Lower lobe of right lung (tissue), 2 donors: ENCODE data around the gene YWHAB. TPM values are rescaled to one million over a fixed set of nuclear protein-coding genes. Genes with fewer than 3 reads are reported as not detected.

ENCODE experiments used
- ATAC-seq, 2 donors: fragments of 200-7000 bp; cut with Tn5 transposase; one replicate each; pipeline ENCODE4 v1.9.1; 2020 to 2022; ENCODE audit warnings: mild to moderate bottlenecking in 2 of 2, moderate library complexity in 2 of 2
- DNase-seq: peaks from one replicate; pipeline ENCODE4 v3.0.0-alpha.2; 2020
- H3K27ac ChIP-seq: fragments of 200-600 bp; one replicate; pipeline ENCODE4 v1.8.0; 2022
- H3K27me3 ChIP-seq: fragments of 200-600 bp; one replicate; pipeline ENCODE4 v1.8.0; 2022; ENCODE audit warnings: low read depth
- H3K36me3 ChIP-seq: fragments of 200-600 bp; one replicate; pipeline ENCODE4 v1.8.0; 2022; ENCODE audit warnings: mild to moderate bottlenecking
- H3K4me1 ChIP-seq: fragments of 200-600 bp; one replicate; pipeline ENCODE4 v1.8.0; 2022
- H3K4me3 ChIP-seq: fragments of 200-600 bp; one replicate; pipeline ENCODE4 v1.8.0; 2022; ENCODE audit warnings: mild to moderate bottlenecking
- H3K9me3 ChIP-seq: fragments of 200-600 bp; one replicate; pipeline ENCODE4 v1.8.0; 2022
- CTCF ChIP-seq: fragments of 200-600 bp; IDR thresholded peaks from one replicate; pipeline ENCODE4 v1.8.0; 2022; ENCODE audit warnings: antibody characterized with exemption, mild to moderate bottlenecking
- intact Hi-C: fragments of 100-400 bp; cut with DNase I; formaldehyde crosslinking; loops from one replicate; pipeline ENCODE4 v1.11.0; 2022
- total RNA-seq: library from RNA; stranded (reverse); fragmentation: NEBNext Ultra II Directional; extraction: Animal tissue kit (Norgen Biotek cat#: 25700); gene quantifications from one replicate; pipeline ENCODE4 v1.2.1, GENCODE V29; 2021
- donor health status: DM: no; HTN: yes; CAD: no; lungs with severe emphysema.

Gene YWHAB
- total RNA-seq, 1 donor from 2014 or later = 193 TPM

DNA sequence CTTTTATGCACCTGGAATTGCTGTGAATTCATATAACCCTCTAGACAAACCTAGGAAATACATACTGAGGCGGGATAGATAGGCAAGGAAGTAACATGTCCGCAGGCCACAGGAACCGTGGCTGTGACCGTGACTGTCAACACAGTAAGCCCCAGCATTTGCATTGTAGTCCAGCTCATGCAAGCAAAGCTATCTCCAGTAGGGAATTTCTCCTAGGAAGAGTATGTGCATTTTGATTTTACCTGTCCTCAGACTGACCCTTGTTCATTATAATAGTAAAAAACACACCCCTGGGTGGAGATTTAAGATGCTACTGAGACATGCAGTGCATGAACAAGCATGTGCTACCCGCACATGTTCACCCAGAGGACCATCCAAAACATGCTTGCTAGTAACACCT lies 44.7 kb upstream of the YWHAB start:
- Histone ChIP-seq H3K27me3 (peaks cover 24% of the 10 kb centered on the region), H3K4me1 (no peaks in the 10 kb centered on the region), H3K36me3 (no peaks in the 10 kb centered on the region), H3K9me3 (no peaks in the 10 kb centered on the region), H3K27ac (no peak overlapping the region), H3K4me3 (no peak overlapping the region)
- intact Hi-C loops = no loop called here
- ATAC-seq = no peak
- TF ChIP-seq CTCF = no peak
- DNase-seq = no peak

DNA sequence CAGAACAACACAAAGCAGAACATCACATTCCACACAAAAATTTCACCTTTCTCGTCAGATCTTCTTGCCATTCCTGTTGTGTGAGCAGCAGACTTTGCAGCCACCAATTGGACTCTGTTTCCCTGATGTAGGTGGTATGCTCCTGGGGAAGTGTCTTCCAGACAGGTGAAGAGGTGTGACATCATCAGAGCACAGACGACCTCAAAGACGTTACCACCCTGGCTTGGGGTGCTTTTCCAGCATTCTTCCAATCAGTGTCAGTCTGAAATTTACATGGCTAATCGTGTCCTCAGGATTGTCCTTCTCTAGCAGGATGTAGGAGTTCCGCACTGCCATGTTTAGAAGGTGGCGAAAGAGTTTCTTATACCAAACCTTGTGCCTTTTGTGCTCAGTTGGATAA lies 43.5 kb upstream of the YWHAB start:
- peaks cover 24% of the 10 kb centered on the region for H3K27me3 ChIP-seq
- H3K4me3 ChIP-seq = no peak overlapping the region
- DNase-seq (no peak), ATAC-seq (no peak)
- TF ChIP-seq CTCF = no peak
- H3K9me3 ChIP-seq = no peaks in the 10 kb centered on the region
- no peaks in the 10 kb centered on the region for H3K36me3 ChIP-seq
- H3K4me1 ChIP-seq = no peaks in the 10 kb centered on the region
- intact Hi-C loops = no loop called here
- no peak overlapping the region for H3K27ac ChIP-seq

GRCh38 chr20:44843876-44844275 lies 41.6 kb upstream of the YWHAB start:
- H3K9me3 ChIP-seq = no peaks in the 10 kb centered on the region
- intact Hi-C loops = no loop called here
- no peak overlapping the region for H3K27ac ChIP-seq
- ATAC-seq (no peak), DNase-seq (no peak)
- H3K4me1 ChIP-seq = no peaks in the 10 kb centered on the region
- H3K36me3 ChIP-seq = no peaks in the 10 kb centered on the region
- no peak overlapping the region for H3K4me3 ChIP-seq
- peaks cover 20% of the 10 kb centered on the region for H3K27me3 ChIP-seq
- TF ChIP-seq CTCF = no peak

DNA sequence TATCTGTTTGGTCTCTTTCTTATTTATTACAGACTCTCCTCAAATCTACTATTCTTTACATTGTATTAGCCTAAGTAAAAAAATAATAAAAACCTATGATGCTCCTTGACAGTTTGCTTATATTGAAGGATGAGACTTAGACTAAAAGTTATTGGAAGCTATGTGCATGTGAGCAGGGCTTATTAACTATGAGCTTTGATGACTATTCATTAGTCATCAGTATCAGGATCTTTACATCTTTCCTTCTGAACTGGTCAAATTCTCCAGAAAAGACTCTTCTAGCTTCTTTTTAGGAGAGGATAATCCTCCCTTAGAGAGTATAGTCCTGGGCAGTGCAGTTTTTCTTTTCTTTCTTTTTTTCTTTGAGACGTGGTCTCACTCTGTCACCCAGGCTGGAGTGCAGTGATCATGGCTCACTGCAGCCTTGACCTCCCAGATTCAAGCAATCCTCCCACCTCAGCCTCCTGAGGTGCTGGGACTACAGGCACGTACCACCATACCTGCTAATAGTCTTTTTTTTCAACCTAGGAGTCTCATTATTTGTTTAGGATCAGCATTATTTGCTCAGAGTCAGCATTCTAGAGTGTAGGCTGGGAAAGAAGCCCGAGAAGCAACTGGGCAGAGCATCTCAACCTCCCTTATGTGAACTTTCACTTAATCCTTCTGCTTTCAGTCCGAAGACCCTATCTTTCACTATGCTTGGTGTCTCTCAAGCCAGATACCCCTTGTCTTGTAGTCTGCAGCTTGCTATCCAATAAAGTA lies 37.1 kb upstream of the YWHAB start:
- H3K27ac ChIP-seq = no peak overlapping the region
- no peak for DNase-seq
- H3K4me1 ChIP-seq = no peaks in the 10 kb centered on the region
- intact Hi-C loops = no loop called here
- H3K4me3 ChIP-seq = no peak overlapping the region
- no peaks in the 10 kb centered on the region for H3K36me3 ChIP-seq
- ATAC-seq = no peak
- H3K9me3 ChIP-seq = no peaks in the 10 kb centered on the region
- peaks cover 13% of the 10 kb centered on the region for H3K27me3 ChIP-seq
- TF ChIP-seq CTCF = no peak

GRCh38 chr20:44849703-44850102 lies 35.8 kb upstream of the YWHAB start:
- intact Hi-C loops = no loop called here
- DNase-seq = no peak
- no peak overlapping the region for H3K4me3 ChIP-seq
- ATAC-seq = no peak
- no peaks in the 10 kb centered on the region for H3K9me3 ChIP-seq
- no peak overlapping the region for H3K27ac ChIP-seq
- H3K4me1 ChIP-seq = no peaks in the 10 kb centered on the region
- H3K27me3 ChIP-seq = peaks cover 7% of the 10 kb centered on the region
- no peak for TF ChIP-seq CTCF
- H3K36me3 ChIP-seq = no peaks in the 10 kb centered on the region
